ENCODE data around the gene SLC11A2.

- no peak for TF ChIP-seq POLR2A (IDR thresholded peaks at IDR 0.05)
- TF ChIP-seq CTCF (IDR thresholded peaks at IDR 0.05) = no peak
- TF ChIP-seq EP300 (IDR thresholded peaks at IDR 0.05) = no peak
Observed at GRCh38 chr12:51059086-51059485, 32.9 kb upstream of the SLC11A2 start.
